ENCODE measurements around the gene MGAT5B. TPM values are rescaled to one million over a fixed set of nuclear protein-coding genes. Genes with fewer than 3 reads are reported as not detected.

MGAT5B gene
- polyA plus RNA-seq, 5 donors = 0.82 to 2.3 (median 1.1) TPM

DNA sequence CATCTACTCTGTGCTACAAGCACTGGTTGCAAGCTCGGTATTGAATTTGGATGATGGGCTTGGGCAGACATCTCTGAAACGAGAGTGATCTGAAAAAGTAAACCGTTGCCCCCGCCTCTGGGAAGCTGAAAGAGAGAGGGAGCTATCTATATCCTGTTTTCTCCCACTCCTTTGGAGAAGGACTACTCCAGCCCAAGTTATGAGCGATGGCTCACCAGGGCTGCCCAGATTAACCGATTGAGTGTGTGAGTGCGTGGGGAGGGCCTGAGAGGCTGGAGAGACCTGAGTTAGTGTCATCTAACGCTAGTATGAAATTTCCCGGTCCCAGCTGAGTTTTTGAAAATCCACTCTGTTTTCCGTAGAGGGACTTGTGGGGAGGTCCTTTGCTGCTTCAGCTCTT is 11.5 kb downstream of the MGAT5B start:
- no peak for DNase-seq

DNA sequence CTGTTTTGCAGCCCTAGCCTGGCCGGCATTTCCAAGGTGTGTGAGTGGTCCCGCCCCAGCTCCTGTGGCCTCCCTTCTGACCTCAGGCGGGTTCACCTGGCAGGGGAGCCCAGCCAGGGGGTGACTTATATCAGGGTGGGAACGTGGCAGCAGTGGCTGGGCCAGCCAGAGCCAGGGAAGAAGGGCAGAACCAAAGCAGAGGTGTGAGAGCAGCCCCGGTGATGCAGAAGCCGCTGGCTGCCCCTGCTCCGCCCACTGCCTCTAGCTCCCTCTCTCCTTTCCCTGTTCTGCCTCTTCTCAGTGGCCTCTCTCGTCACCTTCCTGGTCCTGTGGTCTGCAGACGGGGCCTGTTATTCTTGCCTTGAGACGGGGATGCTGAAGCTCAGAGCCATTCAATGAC is 12.1 kb downstream of the MGAT5B start:
- no peak for DNase-seq

DNA sequence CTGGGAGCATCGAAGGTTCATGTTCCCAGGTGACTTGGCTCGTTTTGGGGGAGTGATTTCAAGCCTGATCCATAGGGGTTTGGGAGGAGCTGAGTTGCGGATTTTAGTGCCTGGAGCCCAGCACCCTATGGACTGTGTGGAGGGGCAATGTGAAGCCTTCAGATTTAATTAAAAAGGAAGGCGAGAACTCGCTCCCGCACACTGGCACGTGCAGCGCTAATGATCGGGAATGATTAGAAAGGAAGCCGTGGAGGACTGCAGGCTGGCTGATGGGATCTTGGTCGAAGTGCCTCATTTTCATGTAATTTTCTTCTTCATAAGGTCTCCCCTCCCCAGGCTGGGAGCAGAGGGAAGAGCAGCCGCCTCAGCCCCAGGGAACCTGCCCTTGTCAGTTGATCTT is 12.8 kb downstream of the MGAT5B start:
- no peak for DNase-seq

DNA sequence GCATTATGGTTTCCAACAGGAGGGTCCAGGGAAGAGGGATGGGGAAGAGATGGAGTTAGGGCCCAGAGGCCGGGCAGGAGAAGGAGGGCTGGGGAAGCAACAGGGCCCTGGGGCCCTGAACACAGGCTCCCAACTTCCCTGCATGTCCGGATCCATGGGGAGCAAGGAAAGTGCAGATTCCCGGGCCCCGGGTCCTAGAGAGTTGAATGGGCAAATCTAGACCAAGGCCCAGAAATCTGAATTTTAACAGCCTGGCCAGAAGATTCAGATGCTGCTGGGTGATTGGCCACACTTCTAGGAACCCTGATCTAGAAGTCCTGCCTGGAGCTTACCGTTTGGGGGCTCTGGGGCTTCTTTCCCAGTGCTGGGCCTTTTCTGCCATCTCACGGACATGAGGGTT is 13.2 kb downstream of the MGAT5B start:
- no peak for DNase-seq

DNA sequence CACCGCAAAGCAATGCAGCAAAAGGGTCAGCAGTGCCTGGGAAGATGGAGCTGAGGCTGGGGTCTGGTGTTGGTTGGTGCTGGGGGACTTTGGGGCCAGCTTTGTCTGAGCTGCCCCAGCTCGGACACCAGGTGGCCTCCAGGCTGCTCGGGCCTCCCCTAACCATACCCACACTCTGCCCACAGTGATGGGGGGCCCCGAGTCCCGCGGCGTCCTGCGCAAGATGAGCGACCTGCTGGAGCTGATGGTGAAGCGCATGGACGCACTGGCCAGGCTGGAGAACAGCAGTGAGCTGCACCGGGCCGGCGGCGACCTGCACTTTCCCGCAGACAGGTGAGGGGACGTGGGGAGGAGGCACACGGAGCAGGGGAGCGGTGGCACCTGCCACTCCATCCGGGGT is 13.8 kb downstream of the MGAT5B start:
- no peak for DNase-seq

DNA sequence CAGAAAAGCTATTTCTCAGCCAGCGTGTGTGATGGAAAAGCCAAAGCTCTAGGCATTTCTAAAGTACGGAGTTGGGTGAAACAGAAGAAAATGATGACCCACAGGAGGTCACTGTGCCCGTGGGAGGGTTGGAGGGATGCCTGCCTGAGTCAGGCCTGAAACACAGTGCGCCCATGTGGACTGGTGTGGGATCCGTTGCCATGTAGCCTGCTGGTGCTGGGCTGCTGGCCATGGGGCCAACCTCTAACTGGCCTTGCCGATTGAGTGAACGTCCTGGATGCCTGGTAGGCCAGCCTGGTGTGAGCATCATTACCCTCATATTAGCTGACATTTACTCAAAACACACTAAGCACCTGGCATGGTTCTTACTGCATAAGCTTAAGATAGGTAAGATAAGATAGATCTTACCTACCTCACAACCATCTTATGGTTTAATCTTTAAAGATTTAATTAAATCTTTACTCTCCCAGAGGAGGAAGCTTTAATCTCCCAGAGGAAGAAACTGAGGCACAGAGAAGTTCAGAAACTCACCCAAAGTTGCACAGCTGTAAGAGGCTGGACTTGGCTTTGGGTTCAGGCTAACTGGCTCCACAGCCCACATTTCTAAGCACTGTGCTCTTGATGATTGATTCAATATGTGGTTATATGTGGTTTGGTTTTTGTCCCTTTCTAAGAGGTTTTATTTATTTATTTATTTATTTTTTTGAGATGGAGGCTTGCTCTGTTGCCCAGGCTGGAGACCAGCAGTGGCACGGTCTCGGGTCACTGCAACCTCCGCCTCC is 15.7 kb downstream of the MGAT5B start:
- no peak for DNase-seq

DNA sequence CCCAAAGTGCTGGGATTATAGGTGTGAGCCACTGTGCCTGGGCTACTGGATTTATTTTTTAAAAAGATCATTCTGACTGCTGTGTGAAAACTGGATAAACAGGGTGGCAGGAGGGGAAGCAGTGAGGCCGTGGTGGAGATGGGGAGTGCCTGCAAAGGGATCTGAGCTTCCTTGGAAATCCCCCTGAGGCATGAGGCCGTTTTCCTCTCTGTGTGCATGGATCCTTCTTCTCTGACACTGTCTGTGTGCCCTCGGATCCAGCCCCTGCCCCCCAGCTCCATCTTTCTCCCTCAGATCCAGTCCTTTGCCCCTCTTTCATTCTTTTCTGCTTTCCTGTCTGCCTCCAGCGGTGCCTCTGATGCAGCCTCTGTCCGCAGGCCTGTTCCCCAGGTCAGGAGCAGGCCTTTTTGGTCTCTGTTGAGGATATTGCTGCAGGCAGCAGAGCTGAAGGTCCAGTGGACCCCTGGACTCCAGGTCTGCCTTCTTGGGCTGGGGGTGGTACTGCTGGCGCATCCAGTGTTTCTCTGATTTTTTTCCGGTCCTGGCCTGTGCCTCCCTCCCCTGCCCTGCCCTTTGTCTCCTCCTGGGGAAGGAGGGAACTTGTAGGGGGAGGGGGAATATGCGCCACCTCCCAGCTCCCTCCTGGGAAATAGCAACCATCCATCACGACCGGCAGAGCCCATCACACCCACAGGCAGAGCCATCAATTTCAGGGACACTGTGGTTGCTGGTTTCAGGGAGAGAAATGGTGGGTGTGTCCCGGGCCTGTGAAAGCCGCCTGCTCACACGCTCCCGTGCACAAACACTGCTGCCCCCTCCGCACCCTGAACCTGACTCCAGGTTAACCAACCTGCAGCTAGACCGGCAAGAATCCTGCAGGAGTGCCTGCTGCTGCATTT is 17.0 kb downstream of the MGAT5B start:
- DNase-seq = no peak

DNA sequence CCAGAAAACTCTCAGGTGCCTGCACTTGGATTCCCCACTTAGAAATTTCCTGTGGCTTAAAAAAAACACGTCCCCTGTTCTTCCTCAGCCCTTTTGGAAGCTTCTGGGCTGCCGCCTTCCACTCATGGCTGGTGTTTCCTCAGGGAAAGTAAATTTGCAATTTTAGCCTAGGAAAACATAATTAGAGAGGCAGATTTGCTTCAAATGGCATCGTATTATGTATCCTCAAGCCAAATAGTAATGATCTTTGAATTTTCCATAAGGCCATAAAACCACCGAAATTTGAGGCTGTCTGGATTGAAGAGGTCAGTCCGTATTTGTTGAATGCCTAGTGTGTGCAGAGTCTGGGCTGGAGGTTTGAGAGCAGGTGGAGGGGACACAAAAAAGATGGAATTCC is 17.7 kb downstream of the MGAT5B start:
- DNase-seq = no peak

DNA sequence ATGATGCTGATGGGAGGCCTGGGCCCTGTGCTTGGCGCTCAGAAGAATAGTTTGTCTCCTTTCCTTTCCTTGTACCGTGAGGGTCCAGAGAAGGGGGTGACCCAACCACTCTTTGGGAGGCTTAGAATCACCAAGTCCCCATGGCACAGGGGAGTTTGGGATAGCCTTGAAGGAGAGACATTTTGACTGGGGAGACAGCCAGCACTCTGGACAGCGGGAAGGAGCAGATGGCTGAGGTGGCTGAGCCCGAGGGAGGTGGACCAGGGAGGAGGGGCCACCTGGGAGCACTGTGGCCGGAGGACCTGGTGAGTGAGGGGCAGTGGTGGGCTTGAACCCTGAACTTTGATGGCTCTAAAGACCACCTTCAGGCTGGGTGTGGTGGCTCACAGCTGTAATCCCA is 18.2 kb downstream of the MGAT5B start:
- no peak for DNase-seq

DNA sequence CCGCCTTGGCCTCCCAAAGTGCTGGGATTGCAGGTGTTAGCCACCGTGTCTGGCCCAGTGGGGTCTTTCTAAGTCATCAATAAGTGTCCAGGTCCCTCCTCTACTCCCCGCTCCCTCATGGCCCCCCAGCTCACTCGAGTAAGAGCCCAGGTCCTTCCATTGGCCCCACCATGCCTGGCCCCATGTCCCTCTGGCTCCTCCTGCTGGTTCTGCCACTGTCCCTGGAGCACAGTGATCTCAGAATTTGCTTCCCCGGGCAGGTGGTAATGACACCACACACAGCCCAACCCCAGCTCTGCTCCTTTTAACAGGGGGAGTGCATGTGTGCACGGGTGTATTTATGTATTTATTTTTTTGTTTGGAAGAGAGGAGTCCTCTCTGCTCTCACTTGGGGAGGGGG is 19.6 kb downstream of the MGAT5B start:
- DNase-seq = no peak

DNA sequence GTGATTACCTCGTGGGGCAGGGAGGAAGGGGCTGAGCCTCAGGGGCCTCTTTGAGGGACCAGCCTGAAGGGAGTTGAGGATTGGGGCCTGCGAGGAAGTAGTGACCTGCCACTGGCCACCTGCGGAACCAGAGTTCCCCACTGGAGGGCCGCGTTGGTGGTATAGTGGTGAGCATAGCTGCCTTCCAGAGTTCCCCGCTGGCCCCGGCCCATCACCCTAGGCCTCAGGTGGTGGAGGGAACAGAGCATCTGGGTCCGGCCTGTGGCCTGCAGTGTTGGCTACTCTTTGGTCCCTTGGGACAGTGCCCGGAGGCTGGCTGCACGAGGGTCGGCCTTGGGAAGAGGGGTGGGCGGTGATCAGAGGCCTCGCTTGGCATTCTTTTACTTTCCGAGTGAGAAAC is 20.5 kb downstream of the MGAT5B start:
- no peak for DNase-seq

DNA sequence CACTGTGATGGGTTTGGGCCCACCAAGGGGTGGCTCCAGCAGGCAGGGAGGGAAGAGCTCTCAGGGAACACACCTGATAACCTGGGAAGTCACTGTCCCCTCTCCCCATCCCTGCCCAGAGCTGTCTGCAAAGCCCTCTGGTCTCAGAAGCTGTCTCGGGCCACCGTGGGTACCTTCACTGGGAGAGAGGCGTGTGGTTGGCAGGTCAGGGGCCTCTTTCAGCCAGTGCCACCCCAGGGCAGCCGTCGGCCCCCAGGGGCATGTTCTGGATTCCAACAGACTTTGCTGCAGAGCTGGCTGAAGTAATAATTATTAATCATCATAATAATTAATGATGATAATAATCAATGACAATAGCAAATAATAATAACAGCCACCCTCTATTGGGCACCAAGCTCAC is 21.1 kb downstream of the MGAT5B start:
- no peak for DNase-seq

DNA sequence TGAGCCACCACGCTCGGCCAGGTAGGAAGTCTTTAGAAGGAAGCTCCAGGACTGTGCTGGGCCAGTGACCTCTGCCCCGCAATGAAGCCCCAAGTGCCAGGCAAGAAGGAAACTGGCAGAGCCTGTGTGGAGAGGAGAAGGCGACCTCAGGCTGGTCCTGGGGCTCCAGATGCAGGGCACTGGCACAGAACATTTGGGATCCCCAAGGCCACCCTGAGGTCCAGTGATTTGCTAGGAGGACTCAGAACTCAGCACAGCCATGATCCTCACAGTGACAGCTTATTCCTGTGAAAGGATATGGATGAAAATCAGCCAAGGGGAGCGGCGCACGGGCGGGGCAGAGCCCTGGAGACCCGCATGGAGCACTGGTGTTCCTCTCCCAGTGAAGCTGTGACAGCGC is 24.1 kb downstream of the MGAT5B start:
- DNase-seq = no peak

DNA sequence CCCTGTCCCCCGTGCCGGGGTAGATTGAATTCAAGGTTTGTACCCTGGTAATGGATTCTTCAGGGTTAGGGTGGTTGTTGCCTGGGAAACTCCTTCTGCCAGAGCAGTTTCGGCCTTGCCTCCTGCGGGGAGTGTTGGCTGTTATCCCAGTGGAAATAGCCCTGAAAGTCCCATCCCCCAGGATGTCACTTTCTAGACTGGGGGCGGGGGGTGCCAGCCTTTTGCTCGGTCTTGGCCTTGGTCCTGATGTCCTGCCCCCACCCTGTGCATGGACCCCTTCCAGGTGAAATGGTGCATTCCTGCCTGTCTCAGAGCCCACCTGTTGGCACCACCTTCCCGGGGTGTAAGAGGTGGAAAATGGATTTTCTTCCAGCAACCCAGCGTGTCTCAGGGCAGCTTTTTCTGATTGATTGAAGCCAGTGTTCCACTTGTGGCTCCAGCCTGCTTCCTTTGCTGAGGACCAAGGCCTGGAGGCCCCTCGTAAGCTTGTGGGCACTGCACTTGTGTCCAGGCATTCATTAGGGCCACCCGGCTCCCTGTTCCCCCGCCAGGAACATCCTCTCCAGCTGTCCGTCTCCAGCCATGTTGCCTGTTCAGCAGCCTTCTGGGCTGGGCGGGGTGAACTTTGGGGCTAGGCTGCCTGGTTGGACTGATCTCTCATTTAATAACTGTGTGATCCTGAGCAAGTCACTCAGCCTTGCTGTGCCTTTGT is 25.6 kb downstream of the MGAT5B start:
- no peak for DNase-seq

DNA sequence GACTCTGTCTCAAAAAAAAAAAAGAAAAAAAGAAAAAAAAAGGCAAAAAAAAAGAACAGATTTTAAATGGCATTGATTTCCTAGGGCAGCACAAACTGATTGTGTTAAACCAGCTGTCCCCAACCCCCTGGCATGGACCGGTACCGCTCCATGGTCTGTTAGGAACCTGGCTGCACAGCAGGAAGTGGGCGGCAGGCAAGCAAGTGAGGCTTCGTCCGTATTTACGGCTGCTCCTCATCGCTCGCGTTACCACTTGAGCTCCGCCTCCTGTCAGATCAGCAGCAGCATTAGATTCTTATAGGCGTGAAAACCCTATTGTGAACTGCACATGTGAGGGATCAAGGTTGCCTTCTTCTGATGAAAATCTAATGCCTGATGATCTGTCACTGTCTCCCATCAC is 26.6 kb downstream of the MGAT5B start:
- no peak for DNase-seq

DNA sequence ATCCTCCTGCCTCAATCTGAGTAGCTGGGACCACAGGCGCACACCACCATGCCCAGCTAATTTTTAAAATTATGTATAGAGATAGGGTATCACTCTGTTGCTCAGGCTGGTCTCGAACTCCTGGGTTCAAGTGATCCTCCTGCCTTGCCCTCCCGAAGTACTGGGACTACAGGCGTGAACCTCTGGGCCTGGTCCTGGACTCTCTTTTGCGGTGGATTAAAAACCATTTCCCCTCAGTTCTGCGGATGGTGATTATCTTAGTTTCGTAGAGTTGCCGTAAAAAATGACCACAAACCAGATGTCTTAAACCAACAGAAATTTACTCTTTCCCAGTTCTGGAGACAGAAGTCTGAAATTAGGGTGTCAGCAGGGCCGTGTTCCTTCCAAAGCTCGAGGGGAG is 28.8 kb downstream of the MGAT5B start:
- no peak for DNase-seq

DNA sequence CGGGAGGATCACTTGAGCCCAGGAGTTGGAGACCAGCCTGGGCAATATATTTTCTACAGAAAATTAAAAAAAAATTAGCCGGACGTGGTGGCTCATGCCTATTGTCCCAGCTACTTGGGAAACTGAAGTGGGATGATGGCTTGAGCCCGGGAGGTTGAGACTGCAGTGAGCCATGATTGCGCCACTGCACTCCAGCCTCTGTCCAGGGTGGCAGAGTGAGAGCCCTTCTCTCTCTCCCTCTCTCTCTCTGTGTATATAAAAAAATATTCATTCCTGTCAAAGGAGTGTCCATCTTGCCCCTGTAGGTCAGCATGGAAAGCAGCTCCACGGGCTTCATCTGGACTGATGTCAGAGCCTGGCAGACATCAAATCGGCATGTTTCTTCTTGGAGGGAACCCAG is 31.2 kb downstream of the MGAT5B start:
- no peak for DNase-seq

DNA sequence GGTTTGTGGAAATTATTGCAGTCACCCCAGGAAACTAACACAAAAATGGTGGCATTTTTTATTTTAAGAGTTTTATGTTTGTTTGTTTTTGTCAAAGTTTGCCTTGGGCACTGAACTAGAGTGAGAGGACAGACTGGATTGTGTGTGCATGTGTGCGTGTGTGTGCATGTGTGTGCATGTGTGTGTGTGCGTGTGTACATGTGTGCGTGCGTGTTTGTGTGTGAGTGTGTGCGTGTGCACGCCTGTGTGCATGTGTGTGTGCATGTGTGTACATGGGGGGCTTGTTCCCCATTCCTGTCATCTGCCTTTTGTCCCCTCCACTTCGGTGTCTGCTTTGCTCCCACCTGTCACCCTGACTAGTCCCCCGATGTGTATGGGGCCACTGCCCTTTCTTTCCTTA is 32.5 kb downstream of the MGAT5B start:
- DNase-seq = no peak

DNA sequence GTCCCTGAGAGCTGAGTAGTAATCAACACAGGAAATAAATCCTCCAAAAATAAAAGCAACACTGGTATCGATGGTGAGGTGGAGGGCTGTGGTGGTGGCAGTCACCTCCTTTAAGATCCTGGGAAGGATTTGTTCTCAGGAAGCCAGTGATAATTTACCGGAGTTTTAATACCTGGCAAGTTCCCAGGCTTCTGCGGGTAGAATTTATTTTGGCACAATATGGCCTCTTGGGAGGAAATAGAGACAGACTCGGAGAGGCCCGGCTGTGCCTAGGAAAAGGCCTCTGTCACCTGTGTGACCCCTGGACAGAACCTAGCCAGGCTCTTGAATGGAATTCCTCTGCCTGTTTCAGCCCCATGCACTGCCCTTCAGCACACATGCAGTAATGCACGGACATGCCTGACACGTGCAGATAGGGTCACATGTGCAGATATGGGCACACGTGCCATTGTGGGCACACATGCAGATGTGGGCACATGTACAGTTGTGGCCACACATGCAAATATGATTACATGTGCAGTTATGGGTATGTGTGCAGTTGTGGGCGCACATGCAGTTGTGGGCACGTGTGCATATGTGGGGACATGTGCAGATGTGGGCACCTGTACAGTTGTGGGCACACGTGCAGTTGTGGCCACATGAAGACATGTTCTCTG is 33.5 kb downstream of the MGAT5B start:
- no peak for DNase-seq

DNA sequence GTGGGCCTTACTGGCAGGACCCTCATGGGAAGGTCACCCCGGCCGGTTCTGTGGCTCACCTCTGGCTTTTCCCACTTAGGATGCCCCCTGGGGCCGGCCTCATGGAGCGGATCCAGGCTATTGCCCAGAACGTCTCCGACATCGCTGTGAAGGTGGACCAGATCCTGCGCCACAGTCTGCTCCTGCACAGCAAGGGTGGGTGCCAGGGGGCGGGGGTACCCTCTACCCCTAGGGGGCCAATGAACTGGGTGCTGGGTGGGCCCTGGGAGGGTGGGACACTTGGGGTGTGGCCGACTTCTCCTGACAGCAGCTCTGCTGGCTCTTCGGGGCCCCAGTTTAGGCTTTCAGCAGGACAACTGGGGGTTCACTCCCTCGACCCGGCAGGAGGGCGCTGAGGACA is 34.3 kb downstream of the MGAT5B start:
- no peak for DNase-seq

DNA sequence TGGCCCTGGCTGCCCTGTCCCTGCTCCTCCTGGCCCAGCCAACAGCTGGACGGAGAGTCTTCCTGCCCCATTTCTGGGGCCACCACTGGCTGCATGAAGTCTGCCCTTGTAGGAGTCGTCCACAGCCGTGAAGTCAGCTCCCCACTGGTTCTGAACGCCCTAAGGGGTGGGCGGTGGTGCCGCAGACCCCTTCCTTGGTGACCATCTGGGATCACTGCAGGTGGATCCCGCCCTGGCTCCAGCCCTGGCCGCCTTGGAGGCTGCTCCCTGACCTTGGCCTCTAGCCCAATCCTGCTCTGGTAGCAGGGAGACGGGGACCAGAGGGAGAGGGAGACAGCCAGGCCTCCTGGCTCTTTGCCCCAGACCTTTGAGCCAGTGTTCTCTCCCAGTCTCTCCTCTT is 35.4 kb downstream of the MGAT5B start:
- DNase-seq = no peak

DNA sequence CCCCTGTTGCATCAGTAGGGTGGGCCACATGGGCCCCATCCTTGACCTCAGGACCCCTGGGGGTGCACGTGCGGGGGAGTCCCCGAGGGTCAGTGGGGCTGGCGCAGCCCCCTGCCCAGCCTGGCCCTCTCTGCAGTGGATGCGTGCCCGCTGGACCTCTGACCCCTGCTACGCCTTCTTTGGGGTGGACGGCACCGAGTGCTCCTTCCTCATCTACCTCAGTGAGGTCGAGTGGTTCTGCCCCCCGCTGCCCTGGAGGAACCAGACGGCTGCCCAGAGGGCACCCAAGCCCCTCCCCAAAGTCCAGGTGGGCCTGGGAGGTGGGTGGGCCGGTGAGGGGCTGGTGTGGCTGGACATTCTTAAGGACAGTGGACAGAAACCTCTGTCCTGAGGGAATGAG is 35.9 kb downstream of the MGAT5B start:
- DNase-seq = no peak

All from right lung (tissue), 5 donors.